Hematopoietic multipotent progenitor cell (in vitro differentiated cells): Measurements from ENCODE around the gene CYGB. TPM values are rescaled to one million over a fixed set of nuclear protein-coding genes. Genes with fewer than 3 reads are reported as not detected.
"Not testable (repeated sequence)": the region's sequence is repeated elsewhere in the genome, so short reads cannot be mapped to it uniquely, and the experiment has no call there.

Experiments used
- DNase-seq, 3 donors: peaks; one replicate each; pipeline ENCODE4 v3.0.0-alpha.2; 2011 to 2015; ENCODE audit warnings: low read depth in 2 of 3, low spot score in 2 of 3
- total RNA-seq: library from RNA; depleted of rRNA; stranded (reverse); fragments of >200 nt; gene quantifications from one replicate; pipeline ENCODE4 v1.2.3, GENCODE V29; 2012

Gene CYGB
- total RNA-seq, 1 donor, result 1.1 TPM

DNA sequence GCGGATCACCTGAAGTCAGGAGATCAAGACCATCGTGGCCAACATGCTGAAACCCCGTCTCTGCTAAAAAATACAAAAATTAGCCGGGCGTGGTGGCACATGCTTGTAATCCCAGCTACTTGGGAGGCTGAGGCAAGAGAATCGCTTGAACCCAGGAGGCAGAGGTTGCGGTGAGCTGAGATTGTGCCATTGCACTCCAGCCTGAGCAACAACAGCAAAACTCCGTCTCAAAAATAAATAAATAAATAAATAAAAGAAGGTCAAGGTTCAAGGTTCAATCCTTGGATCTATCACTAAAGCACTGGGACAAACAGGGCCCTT is 12.0 kb downstream of the CYGB start:
- DNase-seq, result not testable (repeated sequence)

DNA sequence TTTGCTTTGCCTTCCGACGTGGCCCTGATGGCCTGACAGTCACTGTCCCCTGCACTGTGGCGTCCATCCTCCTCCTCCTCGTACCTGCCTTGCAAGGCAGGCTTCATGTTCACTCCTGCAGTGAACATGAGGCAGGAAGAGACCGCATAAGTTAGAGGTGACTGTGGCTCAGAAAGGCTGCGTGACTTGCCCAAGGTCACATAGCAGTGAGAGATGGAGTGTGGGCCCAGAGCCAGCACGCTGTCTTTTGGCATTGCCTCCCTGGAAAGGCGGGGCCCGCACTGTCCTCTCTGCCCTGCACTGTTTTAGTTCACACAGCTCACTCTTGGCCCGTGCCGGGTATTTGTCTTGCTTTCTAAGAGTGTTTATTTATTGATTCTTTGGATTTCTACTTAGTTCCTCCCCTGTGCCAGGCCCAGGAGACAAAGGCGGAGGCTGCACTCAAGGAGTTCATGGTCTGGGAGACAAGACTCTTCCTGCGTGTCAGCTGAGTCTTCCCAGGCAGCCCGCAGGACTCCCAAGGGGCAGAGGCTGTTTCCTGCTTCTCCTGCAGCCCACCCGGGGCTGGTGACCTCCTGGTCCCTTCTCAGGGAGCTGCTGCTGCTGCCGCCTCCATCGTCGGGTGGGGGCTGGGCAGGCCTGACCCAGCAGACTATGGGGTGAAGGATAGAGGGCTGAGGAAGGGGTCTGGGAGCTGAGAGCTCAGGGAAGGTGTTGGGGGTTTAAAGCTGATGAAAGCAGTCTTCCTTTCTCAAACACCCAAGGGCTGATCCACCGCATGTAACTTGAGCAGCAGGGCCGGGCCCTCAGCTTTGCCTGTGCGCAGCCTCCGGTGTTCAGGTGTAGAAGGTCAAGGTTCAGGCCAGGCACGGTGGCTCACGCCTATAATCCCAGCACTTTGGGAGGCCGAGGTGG is 12.7 kb downstream of the CYGB start:
- no peak for DNase-seq

DNA sequence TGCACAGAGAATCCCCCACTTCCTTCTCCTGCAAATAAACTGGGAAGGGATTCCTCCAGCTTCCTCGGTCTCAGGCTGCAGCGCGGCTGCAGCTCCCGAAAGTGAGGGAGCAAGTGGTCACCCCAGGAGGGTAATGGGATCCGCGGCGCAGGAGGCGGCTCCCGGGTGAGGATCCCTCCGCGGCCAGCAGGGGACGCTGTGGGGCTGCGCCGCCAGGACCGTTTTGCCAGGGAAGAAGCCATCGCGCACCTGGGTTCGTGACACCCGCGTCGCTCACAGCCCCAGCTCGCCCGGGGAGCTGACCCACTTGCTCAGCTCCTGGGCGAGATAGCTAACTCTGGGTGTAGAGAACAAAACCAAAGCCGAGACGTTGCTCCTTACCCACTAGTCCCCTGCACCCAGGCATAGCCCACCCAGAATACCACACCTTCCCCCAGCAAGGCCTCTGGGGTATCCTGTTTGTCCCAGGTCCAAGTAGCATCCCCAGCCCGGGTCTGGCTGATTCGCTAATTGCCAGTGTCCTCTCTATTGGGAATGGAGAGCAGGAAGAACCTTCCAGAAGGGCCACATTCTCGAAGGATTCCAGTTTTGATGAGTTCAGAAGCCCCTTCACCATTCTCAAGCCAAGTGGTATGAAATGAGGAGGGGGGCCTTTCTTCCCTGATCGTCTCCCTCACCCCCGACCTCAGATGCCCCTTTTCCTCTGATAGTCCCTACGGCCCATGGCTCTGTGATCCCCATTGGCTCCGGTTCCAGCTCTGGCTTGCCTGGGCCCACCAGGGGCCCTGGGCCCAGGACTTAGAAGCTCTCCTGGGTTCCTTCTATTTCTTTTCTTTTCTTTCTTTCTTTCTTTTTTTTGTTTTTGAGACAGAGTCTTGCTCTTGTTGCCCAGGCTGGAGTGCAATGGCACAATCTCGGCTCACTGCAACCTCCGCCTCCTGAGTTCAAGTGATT is 14.1 kb downstream of the CYGB start:
- peak; percentile 65 to 79 (median 70) for DNase-seq

GRCh38 chr17:76521683-76522082 is 15.8 kb downstream of the CYGB start:
- not testable (repeated sequence) for DNase-seq

DNA sequence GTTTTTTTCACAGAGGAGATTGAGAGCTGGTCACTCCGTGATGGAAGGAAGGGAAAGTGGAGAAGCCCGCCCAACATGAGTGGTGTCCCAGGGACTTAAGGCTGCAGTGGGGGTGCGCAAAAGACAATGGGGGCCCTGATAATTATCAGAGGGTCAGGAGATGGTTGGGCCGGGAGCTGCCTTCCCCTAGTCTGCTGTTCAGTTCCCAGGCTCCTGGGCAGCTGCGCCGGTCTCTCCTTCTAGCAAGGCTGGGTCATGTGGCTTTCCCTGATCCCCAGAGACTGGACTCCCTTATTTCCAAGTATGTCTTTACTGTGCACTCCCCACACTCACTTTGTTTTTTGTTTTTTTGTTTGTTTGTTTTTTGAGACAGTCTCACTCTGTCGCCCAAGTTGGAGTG is 16.2 kb downstream of the CYGB start:
- DNase-seq, result no peak

GRCh38 chr17:76519048-76519966 is 18.2 kb downstream of the CYGB start:
- no peak for DNase-seq

GRCh38 chr17:76517638-76518038 is 19.9 kb downstream of the CYGB start:
- no peak for DNase-seq

GRCh38 chr17:76515274-76515949 is 22.1 kb downstream of the CYGB start:
- peak; percentile 76 to 88 (median 83) for DNase-seq

GRCh38 chr17:76514355-76514754 is 23.2 kb downstream of the CYGB start:
- DNase-seq, result not testable (repeated sequence)

GRCh38 chr17:76513306-76513692 is 24.2 kb downstream of the CYGB start:
- no peak for DNase-seq

DNA sequence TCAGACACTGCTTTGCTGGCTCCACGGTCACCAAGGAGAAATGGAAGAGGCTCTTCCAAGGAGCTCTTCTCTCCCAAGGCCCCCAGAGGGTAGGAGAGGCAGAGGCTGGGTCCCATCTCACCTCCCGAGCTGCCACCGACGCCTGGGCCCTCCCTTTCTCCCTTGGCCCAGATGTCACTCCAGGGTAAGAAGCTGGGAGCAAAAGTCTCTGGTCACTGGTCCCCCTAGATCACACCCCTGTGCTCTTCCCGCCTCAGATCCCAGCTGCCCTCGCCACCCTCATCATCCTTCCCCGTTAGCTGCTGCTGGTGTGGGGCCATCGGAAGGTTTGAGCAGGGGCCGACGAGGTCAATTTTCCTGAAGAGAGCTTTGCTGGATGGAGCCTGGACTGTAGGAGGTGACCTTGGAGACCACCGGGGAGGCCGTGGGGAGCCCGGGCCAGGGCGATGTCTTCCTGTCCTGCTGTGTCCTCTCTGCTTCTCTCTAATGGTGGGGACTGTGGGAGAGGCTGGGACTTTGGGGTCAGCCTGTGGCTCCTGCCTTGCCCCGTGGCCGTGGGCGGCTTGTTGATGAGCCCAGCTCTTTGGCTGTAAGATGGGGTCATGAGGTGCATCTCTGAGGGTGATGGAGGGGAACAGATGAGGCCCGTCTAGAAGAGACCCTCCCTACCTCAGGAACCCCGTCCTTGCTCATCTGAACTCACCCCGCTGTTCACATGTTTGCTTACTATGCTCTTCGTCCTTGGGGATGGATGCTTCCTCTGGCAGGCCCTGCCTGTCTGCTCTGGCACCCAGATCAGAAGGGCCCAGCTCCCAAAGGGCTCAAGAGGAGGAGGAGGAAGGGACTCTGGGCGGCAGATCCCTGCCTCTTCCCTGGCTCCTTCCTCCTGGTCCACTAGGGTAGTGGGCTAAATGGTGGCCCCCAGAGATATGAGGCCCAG is 24.9 kb downstream of the CYGB start:
- DNase-seq, result no peak

DNA sequence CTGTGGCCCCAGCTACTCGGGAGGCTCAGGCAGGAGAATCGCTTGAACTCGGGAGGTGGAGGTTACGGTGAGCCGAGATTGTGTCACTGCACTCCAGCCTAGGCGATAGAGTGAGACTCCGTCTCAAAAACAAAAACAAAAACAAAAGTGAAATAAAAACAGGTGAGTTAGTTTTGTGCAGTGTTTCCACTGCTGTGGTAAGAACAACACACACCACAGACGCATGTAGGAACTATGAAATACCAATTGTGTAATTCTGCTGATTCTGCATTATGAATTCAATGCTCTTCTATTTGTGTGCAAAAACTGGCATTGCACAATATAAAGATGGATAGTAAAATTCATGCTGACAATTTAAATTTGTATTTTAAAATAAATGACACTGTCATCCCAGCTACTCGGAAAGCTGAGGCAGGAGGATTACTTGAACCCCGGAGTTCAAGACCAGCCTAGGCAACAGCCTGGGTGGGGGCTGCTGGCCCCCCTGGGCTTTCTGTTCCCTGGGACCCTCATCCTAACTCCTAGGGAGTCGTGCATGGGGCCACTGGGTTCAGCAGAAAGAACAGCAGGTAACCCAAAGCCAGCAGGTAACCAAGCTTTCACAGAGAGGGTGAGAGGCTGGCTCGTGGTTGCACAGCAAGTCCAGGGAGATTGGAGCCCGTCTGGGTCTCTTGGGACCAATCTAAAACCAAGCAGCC is 25.7 kb downstream of the CYGB start:
- DNase-seq, result no peak

GRCh38 chr17:76510831-76511244 is 26.7 kb downstream of the CYGB start:
- DNase-seq, result no peak

GRCh38 chr17:76508472-76509063 is 28.9 kb downstream of the CYGB start:
- not testable (repeated sequence) for DNase-seq

GRCh38 chr17:76506408-76507345 is 30.8 kb downstream of the CYGB start:
- peak; percentile 70 to 84 (median 81) for DNase-seq

GRCh38 chr17:76504117-76504516 is 33.4 kb downstream of the CYGB start:
- DNase-seq, result peak in 2 of 3 donors; percentile 52 to 59
